ENCODE measurements around the gene PCGF3. TPM values are rescaled to one million over a fixed set of nuclear protein-coding genes. Genes with fewer than 3 reads are reported as not detected.
"Not testable (repeated sequence)": the region's sequence is repeated elsewhere in the genome, so short reads cannot be mapped to it uniquely, and the experiment has no call there.

The PCGF3 gene
- total RNA-seq, 1 experiment from 2014 or later = 31.5 TPM

GRCh38 chr4:779555-779954 is 73.9 kb downstream of the PCGF3 start:
- peaks cover 64% of the 10 kb centered on the region for H3K79me2 ChIP-seq (ENCODE audit: low read length)
- no peaks in the 10 kb centered on the region for H3K9me2 ChIP-seq (replicated peaks; ENCODE audit: low read length)
- intact Hi-C loops (cut with micrococcal nuclease) = no loop called here
- H3K9me3 ChIP-seq (ENCODE audit: low read length) = no peaks in the 10 kb centered on the region
- ChIA-PET POLR2A (ENCODE audit: unreplicated experiment) (no interaction called here), CTCF (no interaction called here)
- no peaks in the 10 kb centered on the region for H3K27me3 ChIP-seq (ENCODE audit: low read length)
- TF ChIP-seq EZH2phosphoT487 (IDR thresholded peaks at IDR 0.05; ENCODE audit: borderline replicate concordance, low read length) = no peak
- no peak for TF ChIP-seq EZH2 (IDR thresholded peaks at IDR 0.05; ENCODE audit: low read length, unreplicated experiment)
- TF ChIP-seq, protein P1, sequence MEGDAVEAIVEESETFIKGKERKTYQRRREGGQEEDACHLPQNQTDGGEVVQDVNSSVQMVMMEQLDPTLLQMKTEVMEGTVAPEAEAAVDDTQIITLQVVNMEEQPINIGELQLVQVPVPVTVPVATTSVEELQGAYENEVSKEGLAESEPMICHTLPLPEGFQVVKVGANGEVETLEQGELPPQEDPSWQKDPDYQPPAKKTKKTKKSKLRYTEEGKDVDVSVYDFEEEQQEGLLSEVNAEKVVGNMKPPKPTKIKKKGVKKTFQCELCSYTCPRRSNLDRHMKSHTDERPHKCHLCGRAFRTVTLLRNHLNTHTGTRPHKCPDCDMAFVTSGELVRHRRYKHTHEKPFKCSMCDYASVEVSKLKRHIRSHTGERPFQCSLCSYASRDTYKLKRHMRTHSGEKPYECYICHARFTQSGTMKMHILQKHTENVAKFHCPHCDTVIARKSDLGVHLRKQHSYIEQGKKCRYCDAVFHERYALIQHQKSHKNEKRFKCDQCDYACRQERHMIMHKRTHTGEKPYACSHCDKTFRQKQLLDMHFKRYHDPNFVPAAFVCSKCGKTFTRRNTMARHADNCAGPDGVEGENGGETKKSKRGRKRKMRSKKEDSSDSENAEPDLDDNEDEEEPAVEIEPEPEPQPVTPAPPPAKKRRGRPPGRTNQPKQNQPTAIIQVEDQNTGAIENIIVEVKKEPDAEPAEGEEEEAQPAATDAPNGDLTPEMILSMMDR (conservative IDR thresholded peaks at IDR 0.05; ENCODE audit: low read depth, low read length) = no peak
- DNase-seq (no peak), ATAC-seq (no peak)
- H3F3A ChIP-seq (ENCODE audit: low read length, unreplicated experiment) = no peaks in the 10 kb centered on the region
- H2AFZ ChIP-seq (ENCODE audit: low read length) = no peak overlapping the region
- no peak overlapping the region for H3K27ac ChIP-seq (ENCODE audit: low read length)
- no peak overlapping the region; the same call in 1 of the 2 replicates for H3K9ac ChIP-seq (ENCODE audit: low read length)
- BruUV-seq (replicated peaks) = no TSS peak
- H4K20me1 ChIP-seq (ENCODE audit: low read length) = peaks cover 14% of the 10 kb centered on the region; the same call in 1 of the 2 replicates
- H3K36me3 ChIP-seq (ENCODE audit: low read depth, low read length) = peaks cover 20% of the 10 kb centered on the region
- peak overlapping the region; percentile 96; the same call in 1 of the 2 replicates for H3K4me3 ChIP-seq (ENCODE audit: low read length)
- peaks cover 13% of the 10 kb centered on the region for H3K4me1 ChIP-seq (ENCODE audit: insufficient read depth, low read length)
- peak overlapping the region; percentile 96; the same call in 1 of the 2 replicates for H3K4me2 ChIP-seq (ENCODE audit: low read length)

DNA sequence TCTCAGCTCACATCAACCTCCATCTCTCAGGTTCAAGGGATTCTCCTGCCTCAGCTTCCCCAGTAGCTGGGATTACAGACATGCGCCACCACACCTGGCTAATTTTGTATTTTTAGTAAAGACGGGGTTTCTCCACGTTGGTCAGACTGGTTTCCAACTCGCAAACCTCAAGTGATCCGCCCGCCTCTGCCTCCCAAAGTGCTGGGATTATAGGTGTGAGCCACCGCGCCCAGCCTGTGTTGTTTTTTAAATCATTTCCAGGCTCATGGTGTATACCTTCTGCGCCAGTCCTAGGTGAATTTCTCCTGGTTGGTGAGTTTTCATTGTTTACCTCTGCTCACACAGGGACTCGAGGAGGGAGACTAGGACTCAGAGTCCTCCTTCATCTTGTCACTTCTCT is 74.6 kb downstream of the PCGF3 start:
- H4K20me1 ChIP-seq (ENCODE audit: low read length) = peaks cover 14% of the 10 kb centered on the region; the same call in 1 of the 2 replicates
- H3K27me3 ChIP-seq (ENCODE audit: low read length); ATAC-seq; H3K9me3 ChIP-seq (ENCODE audit: low read length); H3F3A ChIP-seq (ENCODE audit: low read length, unreplicated experiment); BruUV-seq (replicated peaks); POLR2A ChIA-PET (ENCODE audit: unreplicated experiment); intact Hi-C loops (cut with micrococcal nuclease); CTCF ChIA-PET; H2AFZ ChIP-seq (ENCODE audit: low read length); DNase-seq; H3K27ac ChIP-seq (ENCODE audit: low read length); H3K9me2 ChIP-seq (replicated peaks; ENCODE audit: low read length): not testable (repeated sequence)
- peak overlapping the region; percentile 100 for H3K9ac ChIP-seq (ENCODE audit: low read length)
- peak overlapping the region; percentile 96 for H3K4me2 ChIP-seq (ENCODE audit: low read length)
- peak overlapping the region; percentile 96 for H3K4me3 ChIP-seq (ENCODE audit: low read length)
- H3K79me2 ChIP-seq (ENCODE audit: low read length) = peaks cover 57% of the 10 kb centered on the region
- H3K4me1 ChIP-seq (ENCODE audit: insufficient read depth, low read length) = peaks cover 13% of the 10 kb centered on the region
- peaks cover 19% of the 10 kb centered on the region for H3K36me3 ChIP-seq (ENCODE audit: low read depth, low read length)

- no peaks in the 10 kb centered on the region for H3K9me3 ChIP-seq (ENCODE audit: low read length)
- H3K27ac ChIP-seq (ENCODE audit: low read length) = peak overlapping the region; percentile 89
- peaks cover 13% of the 10 kb centered on the region for H3K4me1 ChIP-seq (ENCODE audit: insufficient read depth, low read length)
- H3K79me2 ChIP-seq (ENCODE audit: low read length) = peaks cover 52% of the 10 kb centered on the region
- peaks cover 16% of the 10 kb centered on the region for H3K36me3 ChIP-seq (ENCODE audit: low read depth, low read length)
- H3F3A ChIP-seq (ENCODE audit: low read length, unreplicated experiment) = no peaks in the 10 kb centered on the region
- H3K9ac ChIP-seq (ENCODE audit: low read length) = peak overlapping the region; percentile 100
- ChIA-PET POLR2A (ENCODE audit: unreplicated experiment) (no interaction called here), CTCF (no interaction called here)
- H2AFZ ChIP-seq (ENCODE audit: low read length) = no peak overlapping the region
- ATAC-seq = no peak
- peaks cover 14% of the 10 kb centered on the region; the same call in 1 of the 2 replicates for H4K20me1 ChIP-seq (ENCODE audit: low read length)
- H3K9me2 ChIP-seq (replicated peaks; ENCODE audit: low read length) = no peaks in the 10 kb centered on the region
- H3K27me3 ChIP-seq (ENCODE audit: low read length) = no peaks in the 10 kb centered on the region
- no peak for TF ChIP-seq EZH2 (IDR thresholded peaks at IDR 0.05; ENCODE audit: low read length, unreplicated experiment)
- TF ChIP-seq, protein P1 (conservative IDR thresholded peaks at IDR 0.05; ENCODE audit: low read depth, low read length) = no peak
- no peak for TF ChIP-seq EZH2phosphoT487 (IDR thresholded peaks at IDR 0.05; ENCODE audit: borderline replicate concordance, low read length)
- H3K4me3 ChIP-seq (ENCODE audit: low read length) = peak overlapping the region; percentile 96
- no peak for DNase-seq
- BruUV-seq (replicated peaks) = TSS peak; percentile 47
- peak overlapping the region; percentile 96 for H3K4me2 ChIP-seq (ENCODE audit: low read length)
- intact Hi-C loops (cut with micrococcal nuclease) = no loop called here
Measured at GRCh38 chr4:780716-781492, 75.3 kb downstream of the PCGF3 start.
